MCF 10A (cell line): ENCODE measurements around the gene GPR137B. TPM values are rescaled to one million over a fixed set of nuclear protein-coding genes. Genes with fewer than 3 reads are reported as not detected.

Source experiments
- BruUV-seq: library from RNA; stranded (reverse); fragments of 400-500 nt; replicated peaks from 2 replicates; lab custom pipeline; 2021; lab: Mats Ljungman, UMichigan
- CTCF ChIA-PET: fragments of 300-600 bp; sonication (Branson Sonifier 250); formaldehyde crosslinking; extraction: SDS; loops from one replicate; lab custom pipeline; 2021; ENCODE audit warnings: antibody characterized with exemption, inconsistent platforms; lab: Yijun Ruan, JAX
- POLR2A ChIA-PET: fragments of 300-600, 350-650 bp; sonication (Branson Sonifier 250); formaldehyde crosslinking; extraction: SDS; loops from one replicate; lab custom pipeline; 2020; ENCODE audit warnings: antibody characterized with exemption, inconsistent platforms; lab: Yijun Ruan, JAX
- DNase-seq: peaks from one replicate; pipeline ENCODE4 v3.0.0-alpha.2; 2018; ENCODE audit not compliant: unreplicated experiment
- H3K27ac Mint-ChIP-seq: one replicate; pipeline ENCODE4 v1.8.0; 2022; ENCODE audit warnings: mild to moderate bottlenecking, low read depth, mixed read lengths; ENCODE audit not compliant: unreplicated experiment
- H3K27me3 Mint-ChIP-seq: one replicate; pipeline ENCODE4 v1.8.0; 2022; ENCODE audit warnings: mixed read lengths; ENCODE audit not compliant: insufficient read depth, unreplicated experiment
- H3K36me3 Mint-ChIP-seq: one replicate; pipeline ENCODE4 v1.8.0; 2022; ENCODE audit warnings: mild to moderate bottlenecking, moderate library complexity, mixed read lengths; ENCODE audit not compliant: insufficient read depth, unreplicated experiment
- H3K4me1 Mint-ChIP-seq: one replicate; pipeline ENCODE4 v1.8.0; 2022; ENCODE audit warnings: mixed read lengths; ENCODE audit not compliant: insufficient read depth, unreplicated experiment
- H3K4me3 Mint-ChIP-seq: one replicate; pipeline ENCODE4 v1.8.0; 2022; ENCODE audit warnings: mild to moderate bottlenecking, moderate library complexity, mixed read lengths; ENCODE audit not compliant: unreplicated experiment
- H3K9me3 Mint-ChIP-seq: one replicate; pipeline ENCODE4 v1.8.0; 2022; ENCODE audit warnings: mixed read lengths; ENCODE audit not compliant: unreplicated experiment
- CTCF ChIP-seq: fragments of 200-600 bp; IDR thresholded peaks from one replicate; pipeline ENCODE4 v1.8.0; 2022; ENCODE audit warnings: antibody characterized with exemption, mild to moderate bottlenecking; ENCODE audit not compliant: unreplicated experiment
- intact Hi-C: fragments of 100-400 bp; cut with micrococcal nuclease; formaldehyde crosslinking; loops from 2 replicates; pipeline ENCODE4 v1.14.1; 2022
- total RNA-seq: library from RNA; stranded (reverse); gene quantifications from 2 replicates; pipeline ENCODE4 v1.2.3, GENCODE V29; 2022

The GPR137B gene
- total RNA-seq, 1 experiment from 2014 or later = 8.4 TPM

- no peaks in the 10 kb centered on the region for H3K27me3 Mint-ChIP-seq
- no peak overlapping the region for H3K27ac Mint-ChIP-seq
- peaks cover 15% of the 10 kb centered on the region for H3K36me3 Mint-ChIP-seq
- H3K4me3 Mint-ChIP-seq = no peak overlapping the region
- H3K9me3 Mint-ChIP-seq = peaks cover 38% of the 10 kb centered on the region
- DNase-seq = no peak
- H3K4me1 Mint-ChIP-seq = no peaks in the 10 kb centered on the region
- intact Hi-C loops = no loop called here
- CTCF ChIA-PET = interaction anchor here (0.6 kb wide), 1 partner anchor 92 kb away, joined by 5 read pairs; no protein-coding TSS in a partner anchor
- BruUV-seq = no TSS peak
- POLR2A ChIA-PET = interaction anchor here (1.4 kb wide), 2 partner anchors 77 to 190 kb away, joined by 4 to 5 read pairs; partner anchors contain the start of genes EDARADD and ERO1B
- no peak for TF ChIP-seq CTCF
Observed at GRCh38 chr1:236204656-236205055, 62.3 kb downstream of the GPR137B start.

DNA sequence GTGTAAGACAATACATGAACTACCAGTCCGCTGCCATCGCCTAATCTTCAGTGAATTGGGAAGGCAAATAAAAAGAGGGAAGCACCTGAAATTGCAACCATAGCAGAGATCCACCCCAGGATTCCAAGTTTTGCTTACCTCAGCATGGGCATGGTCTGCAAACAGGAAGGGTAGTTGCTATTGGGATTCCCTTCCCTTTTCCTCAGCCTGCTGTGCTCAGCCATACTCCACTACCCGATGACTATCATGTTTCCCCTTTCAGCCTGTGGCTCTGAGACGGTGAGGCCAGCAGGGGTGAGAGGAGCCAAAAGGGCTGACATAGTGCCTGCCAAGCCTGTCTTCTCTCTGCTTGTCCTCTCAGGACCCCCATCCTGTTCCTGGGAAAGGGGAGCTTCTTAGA, 64.2 kb downstream of the GPR137B start:
- peaks cover 20% of the 10 kb centered on the region for H3K9me3 Mint-ChIP-seq
- no TSS peak for BruUV-seq
- no peak for DNase-seq
- intact Hi-C loops = no loop called here
- H3K36me3 Mint-ChIP-seq = peaks cover 14% of the 10 kb centered on the region
- H3K4me1 Mint-ChIP-seq = no peaks in the 10 kb centered on the region
- H3K4me3 Mint-ChIP-seq = no peak overlapping the region
- ChIA-PET CTCF (interaction anchor here (0.6 kb wide), 1 partner anchor 94 kb away, joined by 3 read pairs; no protein-coding TSS in a partner anchor), POLR2A (interaction anchor here (0.7 kb wide), 1 partner anchor 34 kb away, joined by 3 read pairs; no protein-coding TSS in a partner anchor)
- no peaks in the 10 kb centered on the region for H3K27me3 Mint-ChIP-seq
- TF ChIP-seq CTCF = no peak
- no peak overlapping the region for H3K27ac Mint-ChIP-seq

DNA sequence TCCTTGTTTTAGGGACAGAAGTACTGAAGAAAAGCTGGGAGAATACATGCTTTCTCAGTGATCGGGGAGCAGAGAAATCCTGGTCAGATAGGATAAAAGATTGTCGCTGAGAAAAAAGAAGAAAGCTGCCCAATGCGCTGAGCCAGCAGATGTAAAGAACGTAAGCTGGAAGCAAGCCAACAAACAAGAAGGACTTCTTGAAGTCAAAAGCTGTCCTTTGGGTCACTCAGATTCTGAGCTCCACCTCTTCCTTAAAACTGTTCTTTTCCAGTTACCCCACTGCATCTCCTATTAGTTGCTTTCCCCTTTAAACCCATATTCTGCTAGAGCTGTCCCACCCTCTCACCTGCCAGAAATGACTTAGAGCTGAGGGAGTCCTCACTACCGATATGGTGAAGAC, 64.8 kb downstream of the GPR137B start:
- TF ChIP-seq CTCF = no peak
- Mint-ChIP-seq H3K4me1 (no peaks in the 10 kb centered on the region), H3K36me3 (peaks cover 9% of the 10 kb centered on the region), H3K27ac (no peak overlapping the region), H3K4me3 (no peak overlapping the region), H3K9me3 (peaks cover 17% of the 10 kb centered on the region), H3K27me3 (no peaks in the 10 kb centered on the region)
- BruUV-seq = no TSS peak
- ChIA-PET CTCF (interaction anchor here (0.5 to 0.6 kb wide), 4 partner anchors 64 to 773 kb away, joined by 3 read pairs; no protein-coding TSS in a partner anchor), POLR2A (interaction anchor here (0.7 kb wide), 1 partner anchor 35 kb away, joined by 3 read pairs; no protein-coding TSS in a partner anchor)
- intact Hi-C loops = no loop called here
- DNase-seq = no peak

DNA sequence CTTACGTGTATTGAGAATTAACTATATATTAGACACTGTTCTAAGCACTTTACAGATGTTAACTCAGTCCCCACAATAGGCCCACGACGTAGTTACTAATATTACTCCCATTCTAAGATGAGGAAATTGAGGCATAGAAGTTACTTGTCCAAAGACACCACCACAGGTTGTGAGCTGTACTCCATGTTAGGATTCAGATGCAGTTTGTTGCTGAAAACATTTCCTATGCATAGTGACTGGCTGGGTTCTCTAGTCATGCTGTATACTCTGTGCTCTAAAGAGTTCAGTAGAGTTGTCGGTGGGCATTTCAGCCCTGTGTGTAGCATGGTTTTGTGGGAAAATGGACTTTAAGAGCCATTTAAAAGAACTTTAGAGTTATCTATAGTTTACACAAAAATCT, 65.2 kb downstream of the GPR137B start:
- Mint-ChIP-seq H3K27me3 (no peaks in the 10 kb centered on the region), H3K27ac (no peak overlapping the region), H3K9me3 (peaks cover 14% of the 10 kb centered on the region), H3K36me3 (peaks cover 7% of the 10 kb centered on the region), H3K4me3 (no peak overlapping the region), H3K4me1 (no peaks in the 10 kb centered on the region)
- intact Hi-C loops = no loop called here
- DNase-seq = no peak
- CTCF ChIA-PET = interaction anchor here (0.5 kb wide), 3 partner anchors 63 to 772 kb away, joined by 3 read pairs; no protein-coding TSS in a partner anchor
- no peak for TF ChIP-seq CTCF
- no TSS peak for BruUV-seq
- POLR2A ChIA-PET = no interaction called here
